PFSK-1 (cell line): Measurements from ENCODE around the gene NAV3.
A peak's percentile ranks its signal among the peaks of the same experiment; 100 is the strongest.

Source experiments
- FOXP2 ChIP-seq: optimal IDR thresholded peaks from 2 replicates; pipeline ENCODE3; 2011; ENCODE audit warnings: borderline replicate concordance, control low read depth, inconsistent platforms; ENCODE audit not compliant: insufficient read depth; ENCODE audit errors: extremely low read length, extremely low read depth
- POLR2AphosphoS5 ChIP-seq: IDR thresholded peaks from 2 replicates; pipeline ENCODE4 v1.6.1; 2012; ENCODE audit warnings: low read depth, mild to moderate bottlenecking, control low read depth, low read length, moderate library complexity
- REST ChIP-seq, 2 experiments: IDR thresholded peaks; 2 replicates each; pipeline versions ENCODE4 v1.6.1 to v1.8.0; 2011 to 2012; ENCODE audit warnings: low read depth in 2 of 2, low read length in 2 of 2, control low read depth in 1 of 2, inconsistent platforms in 1 of 2, mild to moderate bottlenecking in 1 of 2, moderate library complexity in 1 of 2; ENCODE audit not compliant: insufficient read depth in 1 of 2
- SIN3A ChIP-seq: IDR thresholded peaks from 2 replicates; pipeline ENCODE4 v1.6.1; 2012; ENCODE audit warnings: mild to moderate bottlenecking, low read length, moderate library complexity, borderline replicate concordance; ENCODE audit not compliant: insufficient read depth
- TAF1 ChIP-seq: IDR thresholded peaks from 2 replicates; pipeline ENCODE4 v1.6.1; 2012; ENCODE audit warnings: low read length, control low read depth, borderline replicate concordance; ENCODE audit not compliant: insufficient read depth

GRCh38 chr12:77925536-77926108, 94.9 kb downstream of the NAV3 start:
- no peak for TF ChIP-seq POLR2AphosphoS5
- 0 out of 2 replicates have a peak, but pooled peaks have one; percentile 43 for TF ChIP-seq TAF1
- no peak for TF ChIP-seq SIN3A
- TF ChIP-seq REST (IDR thresholded peaks at IDR 0.05; ENCODE audit: insufficient read depth in 1 of 2, low read depth in 2 of 2, low read length in 2 of 2): no peak
- TF ChIP-seq FOXP2: peak; percentile 39
